Measurements from ENCODE around the gene ZNF497.
A peak's percentile ranks its signal among the peaks of the same experiment; 100 is the strongest.
"Not testable (repeated sequence)": the region's sequence is repeated elsewhere in the genome, so short reads cannot be mapped to it uniquely, and the experiment has no call there.

The ZNF497 gene

GRCh38 chr19:58362272-58362994 is at the start of gene ZNF497:
Gene ZNF497, minus strand, starts transcription at chr19:58362751. Its CDS starts 5,116 bp downstream, at chr19:58357635.
- TF ChIP-seq, protein P1, sequence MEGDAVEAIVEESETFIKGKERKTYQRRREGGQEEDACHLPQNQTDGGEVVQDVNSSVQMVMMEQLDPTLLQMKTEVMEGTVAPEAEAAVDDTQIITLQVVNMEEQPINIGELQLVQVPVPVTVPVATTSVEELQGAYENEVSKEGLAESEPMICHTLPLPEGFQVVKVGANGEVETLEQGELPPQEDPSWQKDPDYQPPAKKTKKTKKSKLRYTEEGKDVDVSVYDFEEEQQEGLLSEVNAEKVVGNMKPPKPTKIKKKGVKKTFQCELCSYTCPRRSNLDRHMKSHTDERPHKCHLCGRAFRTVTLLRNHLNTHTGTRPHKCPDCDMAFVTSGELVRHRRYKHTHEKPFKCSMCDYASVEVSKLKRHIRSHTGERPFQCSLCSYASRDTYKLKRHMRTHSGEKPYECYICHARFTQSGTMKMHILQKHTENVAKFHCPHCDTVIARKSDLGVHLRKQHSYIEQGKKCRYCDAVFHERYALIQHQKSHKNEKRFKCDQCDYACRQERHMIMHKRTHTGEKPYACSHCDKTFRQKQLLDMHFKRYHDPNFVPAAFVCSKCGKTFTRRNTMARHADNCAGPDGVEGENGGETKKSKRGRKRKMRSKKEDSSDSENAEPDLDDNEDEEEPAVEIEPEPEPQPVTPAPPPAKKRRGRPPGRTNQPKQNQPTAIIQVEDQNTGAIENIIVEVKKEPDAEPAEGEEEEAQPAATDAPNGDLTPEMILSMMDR (IDR thresholded peaks at IDR 0.05; ENCODE audit: extremely low read depth, missing control alignments) = no peak
- peak; percentile 100 for DNase-seq (ENCODE audit: low spot score)

DNA sequence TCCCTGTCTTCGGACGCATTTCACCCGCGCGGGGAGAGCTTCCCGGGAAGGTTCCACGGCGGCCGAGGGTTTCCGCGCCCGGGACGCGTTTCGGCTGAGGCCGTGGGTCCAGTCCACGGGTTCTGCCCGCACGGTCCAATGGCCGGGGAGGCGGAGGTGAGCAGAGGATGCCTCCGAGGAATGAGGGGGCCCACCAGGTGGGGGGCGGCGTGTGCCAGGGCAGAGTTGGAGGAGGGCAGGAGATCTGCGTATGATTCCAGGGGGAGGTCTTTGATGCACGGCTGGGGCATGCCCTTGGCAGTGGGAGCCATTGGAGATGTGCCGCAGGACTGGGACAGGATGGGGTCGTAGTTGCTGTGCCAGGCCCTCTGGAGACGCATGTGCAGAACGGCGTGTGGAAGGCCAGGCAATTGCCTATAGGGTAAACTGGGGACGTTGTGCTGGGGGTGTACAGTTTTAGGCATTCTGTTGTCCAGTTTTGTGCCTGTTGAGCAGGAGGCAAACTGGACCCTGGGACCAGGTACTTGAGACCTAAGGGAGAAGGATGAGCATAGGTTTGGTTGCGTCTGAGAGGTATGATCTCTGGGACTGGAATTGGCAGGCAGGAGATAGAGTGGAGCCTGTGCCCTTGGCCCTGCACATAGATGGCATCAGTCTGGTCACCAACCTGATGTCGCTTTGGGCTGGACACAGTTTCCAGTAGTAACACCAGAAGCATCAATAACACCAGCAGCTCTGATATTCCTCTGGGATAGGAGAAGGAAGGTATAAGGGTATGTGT is 46.6 kb upstream of the ZNF497 start:
- TF ChIP-seq, protein P1 (IDR thresholded peaks at IDR 0.05; ENCODE audit: extremely low read depth, missing control alignments) = no peak
- DNase-seq (ENCODE audit: low spot score) = peak; percentile 34

GRCh38 chr19:58408152-58409009 is 45.8 kb upstream of the ZNF497 start, which contains the start of gene ZNF584:
Gene ZNF584, plus strand, starts transcription at chr19:58408649. Its CDS starts 499 bp downstream, at chr19:58409148.
- TF ChIP-seq, protein P1 (IDR thresholded peaks at IDR 0.05; ENCODE audit: extremely low read depth, missing control alignments) = no peak
- DNase-seq (ENCODE audit: low spot score) = peak; percentile 98

DNA sequence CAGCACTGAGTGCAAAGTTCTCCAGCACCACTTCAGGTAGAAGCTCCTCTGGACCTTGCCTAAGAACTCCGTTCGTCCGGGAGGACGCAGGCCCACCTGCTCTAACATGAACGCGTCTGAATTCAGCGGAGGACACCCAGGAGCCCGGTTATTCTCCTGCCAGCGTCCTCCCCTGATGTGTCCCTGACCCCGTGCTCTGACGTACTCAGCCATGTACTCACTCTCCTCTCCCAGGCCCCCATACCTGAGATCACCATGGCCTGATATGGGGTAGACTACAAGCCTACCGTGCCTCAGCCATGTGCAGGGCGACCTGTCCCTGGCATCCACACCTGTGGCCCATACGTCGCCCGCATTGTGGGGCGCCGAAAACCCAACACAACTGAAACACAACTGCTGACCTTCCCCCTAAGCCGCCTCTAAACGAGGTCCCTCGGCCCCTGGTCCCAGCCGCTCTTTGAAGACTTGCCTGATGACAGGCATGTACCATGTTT is 45.2 kb upstream of the ZNF497 start:
- TF ChIP-seq, protein P1 (IDR thresholded peaks at IDR 0.05; ENCODE audit: extremely low read depth, missing control alignments) = no peak
- peak; percentile 34 for DNase-seq (ENCODE audit: low spot score)

GRCh38 chr19:58406818-58407657 is 44.5 kb upstream of the ZNF497 start:
- DNase-seq (ENCODE audit: low spot score) = no peak
- TF ChIP-seq, protein P1 (IDR thresholded peaks at IDR 0.05; ENCODE audit: extremely low read depth, missing control alignments) = no peak

DNA sequence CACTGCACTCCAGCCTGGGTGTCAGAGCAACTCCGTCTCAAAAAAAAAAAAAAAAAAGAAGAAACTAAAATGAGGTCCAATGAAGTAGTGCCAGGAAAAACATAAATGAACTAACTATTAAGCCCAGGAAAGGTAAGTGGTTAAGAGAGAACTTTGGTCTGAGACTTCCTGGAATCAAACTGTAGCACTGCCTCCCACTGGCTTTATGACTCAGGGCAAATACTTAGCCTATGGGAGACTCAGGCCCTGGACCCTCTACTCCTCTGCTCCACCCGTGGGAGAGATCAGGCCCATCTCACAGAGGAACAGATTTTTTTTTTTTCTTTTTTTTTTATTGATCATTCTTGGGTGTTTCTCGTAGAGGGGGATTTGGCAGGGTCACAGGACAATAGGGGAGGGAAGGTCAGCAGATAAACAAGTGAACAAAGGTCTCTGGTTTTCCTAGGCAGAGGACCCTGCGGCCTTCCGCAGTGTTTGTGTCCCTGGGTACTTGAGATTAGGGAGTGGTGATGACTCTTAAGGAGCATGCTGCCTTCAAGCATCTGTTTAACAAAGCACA is 41.4 kb upstream of the ZNF497 start:
- not testable (repeated sequence) for DNase-seq (ENCODE audit: low spot score)

All from GM20000 (cell line).